Measurements from ENCODE around the gene HIKESHI.

DNA sequence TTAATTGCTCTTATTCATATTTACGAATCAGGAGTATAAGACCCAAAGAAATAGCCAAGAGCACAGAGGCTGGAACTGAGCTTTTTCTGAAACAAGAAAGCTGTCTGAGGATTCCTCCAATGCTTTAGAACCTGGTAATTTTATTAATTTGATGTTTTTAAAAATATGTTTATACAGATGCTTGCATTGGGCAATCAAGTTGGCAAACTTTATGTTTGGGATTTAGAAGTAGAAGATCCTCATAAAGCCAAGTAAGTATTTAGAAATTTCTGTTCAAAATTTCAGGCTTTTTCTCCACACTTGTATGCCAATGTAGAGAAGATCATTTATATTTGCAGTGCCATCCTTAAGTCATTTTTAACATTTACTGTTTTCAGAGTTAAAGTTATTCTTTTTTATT, 24.3 kb upstream of the HIKESHI start:
- TF ChIP-seq TARDBP (IDR thresholded peaks at IDR 0.05): no peak
- TF ChIP-seq, protein P1, sequence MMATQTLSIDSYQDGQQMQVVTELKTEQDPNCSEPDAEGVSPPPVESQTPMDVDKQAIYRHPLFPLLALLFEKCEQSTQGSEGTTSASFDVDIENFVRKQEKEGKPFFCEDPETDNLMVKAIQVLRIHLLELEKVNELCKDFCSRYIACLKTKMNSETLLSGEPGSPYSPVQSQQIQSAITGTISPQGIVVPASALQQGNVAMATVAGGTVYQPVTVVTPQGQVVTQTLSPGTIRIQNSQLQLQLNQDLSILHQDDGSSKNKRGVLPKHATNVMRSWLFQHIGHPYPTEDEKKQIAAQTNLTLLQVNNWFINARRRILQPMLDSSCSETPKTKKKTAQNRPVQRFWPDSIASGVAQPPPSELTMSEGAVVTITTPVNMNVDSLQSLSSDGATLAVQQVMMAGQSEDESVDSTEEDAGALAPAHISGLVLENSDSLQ (IDR thresholded peaks at IDR 0.05): no peak
- no peak for TF ChIP-seq FOXM1 (IDR thresholded peaks at IDR 0.05; ENCODE audit: borderline replicate concordance)
- no peak for TF ChIP-seq ELF4 (IDR thresholded peaks at IDR 0.05)
- TF ChIP-seq L3MBTL2 (conservative IDR thresholded peaks at IDR 0.05): no peak
- no peak for TF ChIP-seq ZNF384 (IDR thresholded peaks at IDR 0.05)
- TF ChIP-seq NFRKB (IDR thresholded peaks at IDR 0.05): no peak
- TF ChIP-seq BHLHE40 (IDR thresholded peaks at IDR 0.05; ENCODE audit: borderline replicate concordance): no peak
- TF ChIP-seq FOXA1 (IDR thresholded peaks at IDR 0.05): no peak
- no peak for TF ChIP-seq FOXK2 (IDR thresholded peaks at IDR 0.05)
